GM12892 (cell line): ENCODE measurements around the gene EEIG1.

Experiments
- POLR2A ChIP-seq: IDR thresholded peaks from 2 replicates; pipeline ENCODE4 v1.6.1; 2011; ENCODE audit warnings: low read depth, low read length, control low read depth
- TAF1 ChIP-seq: IDR thresholded peaks from 2 replicates; pipeline ENCODE4 v1.6.1; 2011; ENCODE audit warnings: low read depth, mild to moderate bottlenecking, control low read depth, low read length, borderline replicate concordance

- TF ChIP-seq TAF1 (no peak), POLR2A (no peak)
These were observed 4.2 kb upstream of the EEIG1 start for GRCh38 chr9:127985011-127985410.
